Measurements from ENCODE around the gene CASS4. TPM values are rescaled to one million over a fixed set of nuclear protein-coding genes. Genes with fewer than 3 reads are reported as not detected.

Gene CASS4
- total RNA-seq, 1 experiment from 2014 or later = not detected

- Mint-ChIP-seq H3K27me3 (ENCODE audit: low read depth) (no peaks in the 10 kb centered on the region), H3K4me1 (no peaks in the 10 kb centered on the region), H3K4me3 (no peak overlapping the region), H3K36me3 (ENCODE audit: insufficient read depth in 1 of 3, low read depth in 3 of 3) (peaks cover 36 to 81% (median 59%) of the 10 kb centered on the region in 3 experiments), H3K27ac (no peak overlapping the region), H3K9me3 (no peaks in the 10 kb centered on the region)
- Histone ChIP-seq H2AFZ (ENCODE audit: low read length) (no peak overlapping the region), H3K23me2 (ENCODE audit: insufficient read length, low read depth, low read length, poor library complexity, severe bottlenecking) (no peaks in the 10 kb centered on the region), H3K4ac (ENCODE audit: low read depth, low read length) (no peak overlapping the region), H2BK5ac (ENCODE audit: insufficient read length, low read length) (no peak overlapping the region), H3K18ac (ENCODE audit: insufficient read length, low read depth, low read length) (no peak overlapping the region), H4K20me1 (ENCODE audit: control insufficient read depth, insufficient read depth, insufficient read length) (no peaks in the 10 kb centered on the region), H2BK15ac (ENCODE audit: low read depth, low read length) (no peak overlapping the region), H3T11ph (ENCODE audit: low read length) (no peak overlapping the region), H3K56ac (ENCODE audit: insufficient read length, low read depth, low read length) (no peak overlapping the region), H2BK120ac (ENCODE audit: low read depth, low read length, poor library complexity, severe bottlenecking) (no peak overlapping the region), H4K91ac (ENCODE audit: insufficient read length, low read depth, low read length) (no peak overlapping the region), H3K9ac (ENCODE audit: extremely low read depth, insufficient read length, low read length) (no peak overlapping the region), H3K79me2 (ENCODE audit: insufficient read depth, low read length) (peaks cover 3% of the 10 kb centered on the region; the same call in 1 of the 2 replicates), H3K9me3 (ENCODE audit: control insufficient read depth, low read depth, low read length) (no peaks in the 10 kb centered on the region), H3K4me1 (ENCODE audit: insufficient read depth, low read length) (no peaks in the 10 kb centered on the region), H3K27ac (ENCODE audit: insufficient read length, low read depth, low read length) (no peak overlapping the region), H2AK5ac (ENCODE audit: insufficient read length, low read length) (no peak overlapping the region), H3K27me3 (ENCODE audit: insufficient read depth, low read length) (no peaks in the 10 kb centered on the region), H4K8ac (replicated peaks; ENCODE audit: insufficient read length, low read depth, low read length) (no peak overlapping the region), H3K23ac (ENCODE audit: insufficient read length, low read depth, low read length) (no peak overlapping the region), H3K14ac (ENCODE audit: insufficient read depth, low read length) (no peak overlapping the region), H4K5ac (ENCODE audit: insufficient read length, low read depth, low read length) (no peak overlapping the region), H3K4me2 (ENCODE audit: insufficient read depth, insufficient read length, low read length) (no peak overlapping the region), H2BK20ac (ENCODE audit: low read depth, low read length, poor library complexity, severe bottlenecking) (no peak overlapping the region), H3K79me1 (ENCODE audit: insufficient read depth, low read depth, low read length, poor library complexity, severe bottlenecking) (peaks cover 8% of the 10 kb centered on the region), H2BK12ac (ENCODE audit: insufficient read length, low read depth, low read length) (no peak overlapping the region)
- no CpG with 5 or more reads among the region's 11 CpGs for WGBS (ENCODE audit: extremely low coverage, insufficient read length, low lambda C conversion rate)
- DNase-seq = no peak
- TF ChIP-seq, protein P1, sequence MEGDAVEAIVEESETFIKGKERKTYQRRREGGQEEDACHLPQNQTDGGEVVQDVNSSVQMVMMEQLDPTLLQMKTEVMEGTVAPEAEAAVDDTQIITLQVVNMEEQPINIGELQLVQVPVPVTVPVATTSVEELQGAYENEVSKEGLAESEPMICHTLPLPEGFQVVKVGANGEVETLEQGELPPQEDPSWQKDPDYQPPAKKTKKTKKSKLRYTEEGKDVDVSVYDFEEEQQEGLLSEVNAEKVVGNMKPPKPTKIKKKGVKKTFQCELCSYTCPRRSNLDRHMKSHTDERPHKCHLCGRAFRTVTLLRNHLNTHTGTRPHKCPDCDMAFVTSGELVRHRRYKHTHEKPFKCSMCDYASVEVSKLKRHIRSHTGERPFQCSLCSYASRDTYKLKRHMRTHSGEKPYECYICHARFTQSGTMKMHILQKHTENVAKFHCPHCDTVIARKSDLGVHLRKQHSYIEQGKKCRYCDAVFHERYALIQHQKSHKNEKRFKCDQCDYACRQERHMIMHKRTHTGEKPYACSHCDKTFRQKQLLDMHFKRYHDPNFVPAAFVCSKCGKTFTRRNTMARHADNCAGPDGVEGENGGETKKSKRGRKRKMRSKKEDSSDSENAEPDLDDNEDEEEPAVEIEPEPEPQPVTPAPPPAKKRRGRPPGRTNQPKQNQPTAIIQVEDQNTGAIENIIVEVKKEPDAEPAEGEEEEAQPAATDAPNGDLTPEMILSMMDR (conservative IDR thresholded peaks at IDR 0.05) = no peak
These were observed 40.1 kb upstream of the CASS4 start for GRCh38 chr20:56371977-56372376.
